ENCODE data around the gene MAPK1.

The MAPK1 gene

DNA sequence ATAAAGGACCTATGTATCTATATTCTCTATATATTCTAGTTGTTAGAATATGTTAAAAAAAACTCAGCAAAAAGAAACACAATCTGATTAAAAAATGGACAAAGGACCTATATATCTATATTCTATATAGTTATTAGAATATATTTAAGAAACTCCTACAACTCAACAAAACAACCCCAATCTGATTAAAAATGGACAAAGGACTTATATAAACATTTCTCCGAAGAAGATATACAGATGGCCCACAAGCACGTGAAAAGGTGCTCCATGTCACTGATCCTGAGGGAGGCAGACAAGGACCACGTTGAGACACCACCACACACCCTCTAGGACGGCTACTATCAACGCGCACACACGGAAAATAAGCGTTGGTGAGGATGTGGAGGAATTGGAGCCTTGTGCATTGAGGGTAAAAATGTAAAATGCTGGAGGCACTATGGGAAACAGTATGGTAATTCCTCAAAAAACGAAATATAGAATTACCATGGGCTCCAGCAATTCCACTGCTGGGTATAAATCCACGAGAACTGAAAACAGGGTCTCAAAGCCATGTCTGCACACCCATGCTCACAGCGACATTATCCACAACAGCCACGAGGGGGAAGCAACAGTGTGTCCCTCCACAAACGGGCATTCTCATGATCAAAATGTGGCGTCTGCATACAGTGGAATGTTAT lies 154.6 kb downstream of the MAPK1 start:
- Histone ChIP-seq H3K36me3 (ENCODE audit: low read length) (no peaks in the 10 kb centered on the region), H3K4me3 (ENCODE audit: insufficient read depth, low read length, poor library complexity, severe bottlenecking) (no peak overlapping the region), H3K9me2 (replicated peaks; ENCODE audit: insufficient read depth, low read length) (no peaks in the 10 kb centered on the region), H3F3A (ENCODE audit: insufficient read depth) (no peaks in the 10 kb centered on the region), H3K79me2 (ENCODE audit: insufficient read depth, low read length) (no peaks in the 10 kb centered on the region), H4K20me1 (ENCODE audit: low read depth, low read length) (no peaks in the 10 kb centered on the region), H3K27me3 (ENCODE audit: low read length) (no peaks in the 10 kb centered on the region), H3K27ac (ENCODE audit: low read depth, low read length) (no peak overlapping the region), H2AFZ (ENCODE audit: low read depth, low read length, severe bottlenecking) (no peak overlapping the region), H3K9ac (ENCODE audit: low read length) (no peak overlapping the region), H3K9me3 (ENCODE audit: insufficient read depth, low read length) (no peaks in the 10 kb centered on the region), H3K4me2 (ENCODE audit: low read depth, low read length, poor library complexity, severe bottlenecking) (peak overlapping the region; percentile 26)
- peak; percentile 37 for TF ChIP-seq CTCF (IDR thresholded peaks at IDR 0.05; ENCODE audit: insufficient read depth, low read length, poor library complexity, severe bottlenecking)
- TF ChIP-seq EZH2phosphoT487 (conservative IDR thresholded peaks at IDR 0.05; ENCODE audit: low read length): no peak

- Histone ChIP-seq H2AFZ (ENCODE audit: low read depth, low read length, severe bottlenecking) (no peak overlapping the region), H3K27ac (ENCODE audit: low read depth, low read length) (no peak overlapping the region), H3K4me2 (ENCODE audit: low read depth, low read length, poor library complexity, severe bottlenecking) (no peak overlapping the region), H3K9me3 (ENCODE audit: insufficient read depth, low read length) (no peaks in the 10 kb centered on the region), H3K4me3 (ENCODE audit: insufficient read depth, low read length, poor library complexity, severe bottlenecking) (no peak overlapping the region), H3K9me2 (replicated peaks; ENCODE audit: insufficient read depth, low read length) (no peaks in the 10 kb centered on the region), H3K79me2 (ENCODE audit: insufficient read depth, low read length) (no peaks in the 10 kb centered on the region), H3F3A (ENCODE audit: insufficient read depth) (no peaks in the 10 kb centered on the region), H3K36me3 (ENCODE audit: low read length) (no peaks in the 10 kb centered on the region), H3K9ac (ENCODE audit: low read length) (no peak overlapping the region), H4K20me1 (ENCODE audit: low read depth, low read length) (no peaks in the 10 kb centered on the region), H3K27me3 (ENCODE audit: low read length) (no peaks in the 10 kb centered on the region)
- TF ChIP-seq EZH2phosphoT487 (conservative IDR thresholded peaks at IDR 0.05; ENCODE audit: low read length): no peak
- no peak for TF ChIP-seq CTCF (IDR thresholded peaks at IDR 0.05; ENCODE audit: insufficient read depth, low read length, poor library complexity, severe bottlenecking)
Measured at GRCh38 chr22:21711851-21712250, 155.6 kb downstream of the MAPK1 start.

DNA sequence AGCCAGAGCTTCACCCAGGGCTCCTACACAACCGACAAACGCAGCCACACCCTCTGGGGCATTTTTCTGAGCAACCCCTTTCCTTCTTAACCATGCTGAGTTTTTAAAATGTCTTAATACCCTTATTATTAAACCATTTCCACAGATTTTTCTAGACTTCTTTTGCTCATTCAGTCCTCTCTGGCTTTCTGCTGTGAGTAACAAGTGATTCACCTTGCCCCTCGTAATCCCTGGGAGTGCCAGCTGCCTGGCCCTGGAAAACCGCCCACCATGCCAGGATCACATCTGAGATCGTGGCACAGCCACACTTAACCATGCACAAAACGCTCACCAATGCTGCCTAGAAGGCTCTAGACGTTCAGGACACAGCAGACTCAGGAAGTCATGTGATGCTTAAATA lies 157.3 kb downstream of the MAPK1 start:
- H4K20me1 ChIP-seq (ENCODE audit: low read depth, low read length): no peaks in the 10 kb centered on the region
- H3K79me2 ChIP-seq (ENCODE audit: insufficient read depth, low read length): no peaks in the 10 kb centered on the region
- H3K9ac ChIP-seq (ENCODE audit: low read length): no peak overlapping the region
- H2AFZ ChIP-seq (ENCODE audit: low read depth, low read length, severe bottlenecking): no peak overlapping the region
- no peak overlapping the region for H3K4me2 ChIP-seq (ENCODE audit: low read depth, low read length, poor library complexity, severe bottlenecking)
- H3K4me3 ChIP-seq (ENCODE audit: insufficient read depth, low read length, poor library complexity, severe bottlenecking): no peak overlapping the region
- H3K36me3 ChIP-seq (ENCODE audit: low read length): no peaks in the 10 kb centered on the region
- H3K27me3 ChIP-seq (ENCODE audit: low read length): no peaks in the 10 kb centered on the region
- no peaks in the 10 kb centered on the region for H3K9me3 ChIP-seq (ENCODE audit: insufficient read depth, low read length)
- H3F3A ChIP-seq (ENCODE audit: insufficient read depth): no peaks in the 10 kb centered on the region
- H3K27ac ChIP-seq (ENCODE audit: low read depth, low read length): no peak overlapping the region
- no peak for TF ChIP-seq EZH2phosphoT487 (conservative IDR thresholded peaks at IDR 0.05; ENCODE audit: low read length)
- no peak for TF ChIP-seq CTCF (IDR thresholded peaks at IDR 0.05; ENCODE audit: insufficient read depth, low read length, poor library complexity, severe bottlenecking)
- H3K9me2 ChIP-seq (replicated peaks; ENCODE audit: insufficient read depth, low read length): no peaks in the 10 kb centered on the region
